ENCODE data around the gene EFCAB6.
A peak's percentile ranks its signal among the peaks of the same experiment; 100 is the strongest.

EFCAB6 gene

DNA sequence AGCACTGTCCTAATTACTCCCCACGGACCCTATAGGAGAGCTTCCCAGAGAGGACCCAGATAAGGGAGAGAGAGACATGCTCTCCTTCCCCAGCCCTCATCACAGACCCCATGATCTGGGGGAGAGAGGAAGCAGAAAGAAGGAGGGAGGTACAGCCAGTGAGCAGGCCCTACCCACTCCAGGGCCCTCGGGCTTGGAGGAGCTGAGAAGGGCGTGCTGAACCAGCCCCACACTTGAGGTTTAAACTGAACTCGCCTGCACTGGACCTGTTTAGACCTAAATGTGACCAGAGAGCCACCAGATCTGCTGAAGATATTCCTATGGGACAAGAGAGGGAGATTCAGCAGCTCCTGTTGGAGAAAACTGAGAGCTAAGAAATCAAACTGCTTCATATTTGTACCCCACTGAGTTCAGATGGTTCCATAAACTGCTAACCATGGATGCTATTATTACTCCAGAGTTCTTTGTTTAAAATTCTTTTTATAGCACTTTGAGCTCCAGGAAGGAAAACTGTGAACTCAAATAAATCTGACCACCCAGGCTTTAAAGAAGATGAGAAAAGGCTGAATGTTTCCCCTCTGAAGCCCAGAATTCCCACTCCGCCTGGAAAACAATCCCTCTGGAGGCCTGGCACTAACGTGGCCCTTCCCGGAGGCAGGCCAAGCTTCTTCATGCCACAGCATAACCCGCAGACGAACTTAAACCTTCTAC lies 67.2 kb downstream of the EFCAB6 start:
- DNase-seq, result no peak

DNA sequence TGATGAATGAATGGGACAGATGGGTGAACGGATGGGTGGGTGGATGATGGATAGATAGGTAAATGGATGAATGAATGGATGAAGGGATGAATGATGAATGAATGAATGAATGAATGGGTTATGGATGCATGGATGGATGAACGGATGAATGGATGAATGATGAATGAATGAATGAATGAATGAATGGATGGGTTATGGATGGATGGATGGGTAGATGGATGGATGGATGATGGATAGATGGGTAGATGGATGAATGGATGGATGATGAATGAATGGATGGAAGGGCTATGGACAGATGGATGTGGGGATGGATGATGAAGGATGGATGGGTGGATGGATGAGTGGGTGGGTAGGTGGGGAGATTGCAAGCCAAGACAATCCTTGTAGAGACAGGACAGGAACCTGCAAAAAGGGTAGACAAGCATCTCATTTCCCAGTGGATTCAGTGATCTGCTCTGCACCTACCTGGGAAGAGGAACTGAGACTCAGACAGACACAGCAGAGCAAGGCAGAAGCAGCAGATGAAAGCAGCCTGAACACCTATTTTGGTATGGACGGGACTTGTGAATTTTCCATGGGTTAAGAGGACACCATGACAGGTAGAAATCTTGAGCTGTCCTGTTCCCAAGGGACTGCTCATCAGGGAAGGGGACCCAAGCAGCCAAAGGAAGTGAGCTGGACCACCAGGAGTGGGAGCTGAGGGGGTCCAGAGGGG lies 68.0 kb downstream of the EFCAB6 start:
- DNase-seq, result no peak

- no peak for DNase-seq
Measured at GRCh38 chr22:43743131-43743530, 69.0 kb downstream of the EFCAB6 start.

DNA sequence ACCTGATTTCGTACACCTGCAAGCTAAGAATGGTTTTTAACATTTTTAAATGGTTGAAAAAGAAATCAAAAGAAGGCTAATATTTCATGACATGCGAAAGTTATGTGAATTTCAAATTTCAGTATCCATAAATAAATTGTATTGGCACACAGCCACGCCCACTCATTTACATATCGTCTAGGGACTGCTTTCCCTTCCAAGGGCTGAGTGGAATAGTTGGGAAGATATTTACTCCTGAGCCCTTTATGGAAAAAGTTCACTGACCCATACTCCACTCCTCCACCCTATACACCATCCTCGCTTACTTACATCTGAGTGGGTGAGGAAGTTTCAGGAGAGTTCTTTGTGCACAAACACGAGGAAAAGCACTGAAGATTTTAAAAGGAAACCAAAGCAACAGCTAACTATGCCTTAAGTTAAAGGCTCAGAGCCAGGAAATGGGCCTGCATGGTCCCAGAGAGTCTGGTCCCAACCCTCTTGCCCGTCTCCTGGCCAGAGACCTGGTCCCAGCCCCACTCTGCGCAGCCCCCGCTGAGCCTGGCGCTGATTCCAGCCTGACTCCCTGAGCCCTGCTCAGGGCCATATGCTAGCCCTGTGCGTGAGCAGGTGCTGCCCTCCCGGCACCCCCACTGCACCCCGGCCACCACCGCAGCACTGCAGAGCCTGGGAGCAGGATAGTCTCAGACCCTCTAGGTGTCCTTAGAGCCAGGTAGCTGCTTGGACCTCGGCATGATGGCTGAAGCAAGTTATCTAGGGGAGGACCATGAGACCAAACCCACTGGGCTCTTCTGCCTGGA lies 69.8 kb downstream of the EFCAB6 start:
- no peak for DNase-seq

GRCh38 chr22:43740587-43741270 lies 71.4 kb downstream of the EFCAB6 start:
- DNase-seq, result no peak

- no peak for DNase-seq
Measured at GRCh38 chr22:43739851-43740379, 72.2 kb downstream of the EFCAB6 start.

DNA sequence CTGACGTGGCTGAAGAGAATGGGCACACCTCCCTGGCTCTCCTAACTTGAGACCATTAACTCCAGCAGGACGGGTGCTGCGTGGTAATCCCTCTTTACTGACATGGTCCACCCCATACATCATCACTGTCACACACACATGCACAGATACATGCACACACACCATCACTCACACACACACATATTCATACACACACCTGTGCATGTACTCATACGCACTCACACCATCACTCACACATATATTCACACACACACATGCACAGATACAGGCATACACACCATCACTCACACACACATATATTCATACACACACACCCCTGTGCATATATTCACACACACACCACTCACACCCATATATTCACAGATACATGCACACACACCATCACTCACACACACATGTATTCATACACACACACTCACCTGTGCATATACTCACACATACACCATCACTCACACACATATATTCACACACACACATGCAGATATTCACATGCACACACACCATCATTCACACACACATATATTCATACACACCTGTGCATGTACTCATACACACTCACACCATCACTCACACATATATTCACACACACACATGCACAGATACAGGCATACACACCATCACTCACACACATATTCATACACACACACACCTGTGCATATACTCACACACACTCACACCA lies 74.8 kb downstream of the EFCAB6 start:
- no peak for DNase-seq

DNA sequence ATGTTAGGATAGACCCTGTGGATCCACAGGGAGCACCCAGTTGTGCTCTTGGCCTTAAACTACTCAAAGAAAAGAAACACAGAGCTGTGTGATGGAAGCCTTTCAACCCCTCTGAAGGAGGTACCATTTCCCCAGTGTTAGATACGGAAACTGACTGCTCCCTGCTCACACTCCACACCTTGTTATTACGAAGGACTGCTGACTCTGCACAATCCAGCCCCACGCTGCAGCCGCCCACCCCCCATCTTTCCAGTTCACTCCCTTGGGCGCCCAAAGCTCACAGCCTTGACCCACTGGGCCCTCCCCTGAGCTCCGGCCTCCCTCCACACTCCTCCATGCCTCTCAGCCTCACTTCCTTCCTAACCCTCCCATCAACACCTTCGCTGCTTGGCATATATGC lies 75.5 kb downstream of the EFCAB6 start:
- DNase-seq, result no peak

DNA sequence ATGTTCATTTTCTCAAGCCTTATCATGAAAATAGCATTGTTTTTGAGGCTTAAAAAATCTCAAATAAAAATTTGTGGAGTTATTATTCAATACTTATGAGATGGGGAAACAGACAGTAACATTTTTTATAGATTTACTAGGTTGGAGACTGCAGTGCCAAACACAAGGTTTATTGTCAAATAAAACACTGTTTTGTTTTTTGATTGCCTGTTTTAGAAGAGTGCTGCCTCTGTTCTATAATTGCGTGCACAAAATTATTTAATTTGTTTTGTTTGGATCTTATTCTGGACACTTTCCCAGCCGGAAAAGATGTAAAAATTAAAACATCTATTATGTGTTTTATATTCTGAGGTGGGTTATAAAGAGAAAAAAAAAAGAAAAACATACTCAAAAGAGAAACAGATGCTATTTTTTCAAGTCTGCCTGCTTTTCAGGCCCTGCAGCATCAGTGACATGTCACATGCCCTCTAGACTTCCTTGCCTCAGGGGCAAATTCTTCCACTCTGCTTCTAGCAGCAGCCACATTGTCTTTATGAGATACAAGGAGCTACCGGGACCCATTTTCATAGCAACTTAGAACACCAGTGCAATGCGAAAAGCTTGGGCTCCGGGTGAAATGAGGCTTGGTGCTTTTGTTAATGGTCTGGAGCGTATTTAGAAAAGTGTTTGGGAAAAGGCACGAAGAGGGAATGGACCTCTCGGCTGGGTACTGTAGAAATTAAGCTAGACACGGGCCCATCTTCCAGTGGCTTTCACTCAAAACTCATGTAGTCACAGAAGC lies 77.5 kb downstream of the EFCAB6 start:
- no peak for DNase-seq

GRCh38 chr22:43733138-43733537 lies 79.0 kb downstream of the EFCAB6 start:
- DNase-seq, result peak; percentile 28

DNA sequence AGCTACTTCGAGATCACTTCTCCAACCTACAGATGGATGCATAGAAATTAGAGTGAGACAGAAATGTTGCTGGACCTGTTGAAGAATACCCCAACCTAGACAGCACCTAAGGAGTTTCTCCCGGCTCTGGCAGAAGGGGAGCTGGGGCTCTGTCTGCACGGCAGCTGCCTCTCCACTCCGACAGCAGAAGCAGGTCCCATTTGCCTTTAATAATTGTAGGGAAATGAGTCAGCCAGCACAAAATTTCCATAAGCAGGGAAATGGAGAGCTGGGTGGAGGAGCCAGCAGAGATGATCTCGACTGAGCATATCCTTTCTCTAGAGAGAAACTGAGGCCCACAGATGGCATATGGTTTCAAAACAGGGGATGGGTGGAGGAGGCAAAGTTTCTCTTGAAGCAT lies 80.1 kb downstream of the EFCAB6 start:
- DNase-seq, result no peak

GRCh38 chr22:43726964-43727543 lies 85.1 kb downstream of the EFCAB6 start:
- DNase-seq, result no peak

- peak; percentile 8 for DNase-seq
Measured at GRCh38 chr22:43726322-43726721, 85.8 kb downstream of the EFCAB6 start.

GRCh38 chr22:43723816-43724215 lies 88.3 kb downstream of the EFCAB6 start:
- DNase-seq, result no peak

DNA sequence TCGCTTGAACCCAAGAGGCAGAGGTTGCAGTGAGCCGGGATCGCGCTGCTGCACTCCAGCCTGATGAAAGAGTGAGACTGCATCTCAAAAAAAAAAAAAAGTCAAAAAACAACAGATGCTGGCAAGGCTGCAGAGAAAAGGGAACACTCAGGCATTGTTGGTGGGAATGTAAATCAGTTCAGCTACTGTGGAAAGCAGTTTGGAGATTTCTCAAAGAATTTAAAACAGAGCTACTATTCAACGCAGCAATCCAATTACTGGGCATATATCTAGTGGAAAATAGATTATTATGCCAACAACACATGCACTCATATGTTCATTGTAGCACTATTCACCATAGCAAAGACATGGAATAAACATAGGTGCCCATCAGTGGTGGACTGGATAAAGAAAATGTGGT lies 89.7 kb downstream of the EFCAB6 start:
- no peak for DNase-seq

DNA sequence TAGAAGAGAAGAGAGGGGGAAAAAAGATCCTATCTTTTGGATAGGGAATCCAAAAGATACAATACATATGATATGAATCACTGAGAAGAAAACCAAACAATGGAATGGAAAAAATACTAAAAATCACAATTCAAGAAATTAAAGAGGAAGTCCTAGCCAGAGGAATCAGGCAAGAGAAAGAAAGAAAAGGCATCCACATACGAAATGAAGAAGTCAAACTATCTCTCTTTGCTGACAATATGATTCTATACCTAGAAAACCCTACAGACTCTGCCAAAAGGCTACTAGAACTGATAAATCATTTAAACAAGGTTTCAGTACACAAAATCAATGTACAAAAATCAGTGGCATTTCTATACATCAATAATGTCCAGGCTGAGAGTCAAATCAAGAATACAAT lies 91.4 kb downstream of the EFCAB6 start:
- DNase-seq, result no peak

DNA sequence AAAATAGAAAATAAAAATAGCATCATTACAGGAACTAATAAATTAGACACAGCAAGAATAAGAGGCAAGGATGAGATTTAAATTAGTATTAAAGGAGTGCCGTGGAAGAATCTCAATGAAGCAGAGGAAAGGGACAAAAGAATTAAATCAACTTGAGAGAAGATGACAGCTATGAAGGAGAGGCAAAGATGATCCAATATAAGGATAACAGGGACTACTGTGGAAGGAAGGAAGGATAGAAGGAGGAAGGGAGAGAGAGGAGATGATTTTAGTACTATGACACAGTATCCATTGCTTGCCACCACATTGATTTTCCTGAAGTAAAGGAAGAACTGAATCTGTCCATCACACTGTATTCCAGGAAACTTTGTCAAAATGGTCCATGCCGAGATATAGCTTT lies 98.0 kb downstream of the EFCAB6 start:
- no peak for DNase-seq

- DNase-seq, result no peak
Measured at GRCh38 chr22:43711681-43712080, 100.4 kb downstream of the EFCAB6 start.

DNA sequence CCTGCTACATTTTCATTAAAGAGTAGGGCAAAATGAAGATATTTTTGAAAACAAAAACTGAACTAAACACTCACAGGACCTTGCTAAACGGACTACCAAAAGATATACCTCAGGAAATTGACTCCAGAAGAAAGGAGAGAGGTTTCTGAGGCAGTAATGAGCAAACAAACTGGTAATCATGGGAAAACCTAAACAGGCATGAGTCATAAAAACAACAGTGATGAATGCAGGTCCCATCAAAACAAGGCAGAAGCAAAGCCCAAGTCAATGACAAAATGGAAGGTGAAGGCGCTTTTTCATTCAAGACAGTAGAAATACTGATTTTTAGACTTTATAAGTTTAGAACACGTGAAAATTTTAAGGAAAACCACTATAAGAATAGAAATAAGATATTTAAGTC lies 104.5 kb downstream of the EFCAB6 start:
- DNase-seq, result no peak

GRCh38 chr22:43706571-43707328 lies 105.4 kb downstream of the EFCAB6 start:
- DNase-seq, result no peak

Data from NCI-H2171 (cell line).